ENCODE data around the gene ARHGEF38.
"Not testable (repeated sequence)": the region's sequence is repeated elsewhere in the genome, so short reads cannot be mapped to it uniquely, and the experiment has no call there.

Gene ARHGEF38

GRCh38 chr4:105560421-105560848 lies 8.0 kb downstream of the ARHGEF38 start:
- DNase-seq: no peak

- DNase-seq: no peak
Measured at GRCh38 chr4:105563352-105563751, 10.9 kb downstream of the ARHGEF38 start.

- DNase-seq: no peak
Measured at GRCh38 chr4:105568584-105568983, 16.2 kb downstream of the ARHGEF38 start.

GRCh38 chr4:105569057-105569865 lies 16.8 kb downstream of the ARHGEF38 start:
- DNase-seq: no peak

- no peak for DNase-seq
Measured at GRCh38 chr4:105569866-105570236, 17.4 kb downstream of the ARHGEF38 start.

GRCh38 chr4:105572296-105572695 lies 19.9 kb downstream of the ARHGEF38 start:
- DNase-seq: no peak

GRCh38 chr4:105586638-105587328 lies 34.4 kb downstream of the ARHGEF38 start:
- DNase-seq: peak; percentile 40

- DNase-seq: no peak
Measured at GRCh38 chr4:105587841-105588240, 35.4 kb downstream of the ARHGEF38 start.

GRCh38 chr4:105588252-105588651 lies 35.8 kb downstream of the ARHGEF38 start:
- DNase-seq: no peak

GRCh38 chr4:105591573-105591972 lies 39.2 kb downstream of the ARHGEF38 start:
- DNase-seq: no peak

GRCh38 chr4:105594099-105595010 lies 41.9 kb downstream of the ARHGEF38 start:
- peak; percentile 70 for DNase-seq

- DNase-seq: no peak
Measured at GRCh38 chr4:105596684-105597083, 44.3 kb downstream of the ARHGEF38 start.

- DNase-seq: no peak
Measured at GRCh38 chr4:105598052-105598451, 45.6 kb downstream of the ARHGEF38 start.

GRCh38 chr4:105598787-105599186 lies 46.4 kb downstream of the ARHGEF38 start:
- peak; percentile 69 for DNase-seq

- DNase-seq: no peak
Measured at GRCh38 chr4:105599482-105599881, 47.1 kb downstream of the ARHGEF38 start.

- no peak for DNase-seq
Measured at GRCh38 chr4:105599932-105600655, 47.7 kb downstream of the ARHGEF38 start.

- DNase-seq: no peak
Measured at GRCh38 chr4:105600951-105601350, 48.5 kb downstream of the ARHGEF38 start.

- DNase-seq: no peak
Measured at GRCh38 chr4:105601406-105601805, 49.0 kb downstream of the ARHGEF38 start.

GRCh38 chr4:105603158-105603557 lies 50.7 kb downstream of the ARHGEF38 start:
- no peak for DNase-seq

- DNase-seq: no peak
Measured at GRCh38 chr4:105605493-105605892, 53.1 kb downstream of the ARHGEF38 start.

- DNase-seq: no peak
Measured at GRCh38 chr4:105607876-105608275, 55.5 kb downstream of the ARHGEF38 start.

- DNase-seq: not testable (repeated sequence)
Measured at GRCh38 chr4:105609819-105610218, 57.4 kb downstream of the ARHGEF38 start.

- peak; percentile 90 for DNase-seq
Measured at GRCh38 chr4:105613306-105613705, 60.9 kb downstream of the ARHGEF38 start.
